DMS 273 treated with DMSO at 0.1 percent for 48 hours (cell line): ENCODE data around the gene KCNQ1OT1.

Experiments
- DNase-seq: peaks from one replicate; lab custom pipeline; 2025; lab: John Stamatoyannopoulos, UW

KCNQ1OT1 gene

DNA sequence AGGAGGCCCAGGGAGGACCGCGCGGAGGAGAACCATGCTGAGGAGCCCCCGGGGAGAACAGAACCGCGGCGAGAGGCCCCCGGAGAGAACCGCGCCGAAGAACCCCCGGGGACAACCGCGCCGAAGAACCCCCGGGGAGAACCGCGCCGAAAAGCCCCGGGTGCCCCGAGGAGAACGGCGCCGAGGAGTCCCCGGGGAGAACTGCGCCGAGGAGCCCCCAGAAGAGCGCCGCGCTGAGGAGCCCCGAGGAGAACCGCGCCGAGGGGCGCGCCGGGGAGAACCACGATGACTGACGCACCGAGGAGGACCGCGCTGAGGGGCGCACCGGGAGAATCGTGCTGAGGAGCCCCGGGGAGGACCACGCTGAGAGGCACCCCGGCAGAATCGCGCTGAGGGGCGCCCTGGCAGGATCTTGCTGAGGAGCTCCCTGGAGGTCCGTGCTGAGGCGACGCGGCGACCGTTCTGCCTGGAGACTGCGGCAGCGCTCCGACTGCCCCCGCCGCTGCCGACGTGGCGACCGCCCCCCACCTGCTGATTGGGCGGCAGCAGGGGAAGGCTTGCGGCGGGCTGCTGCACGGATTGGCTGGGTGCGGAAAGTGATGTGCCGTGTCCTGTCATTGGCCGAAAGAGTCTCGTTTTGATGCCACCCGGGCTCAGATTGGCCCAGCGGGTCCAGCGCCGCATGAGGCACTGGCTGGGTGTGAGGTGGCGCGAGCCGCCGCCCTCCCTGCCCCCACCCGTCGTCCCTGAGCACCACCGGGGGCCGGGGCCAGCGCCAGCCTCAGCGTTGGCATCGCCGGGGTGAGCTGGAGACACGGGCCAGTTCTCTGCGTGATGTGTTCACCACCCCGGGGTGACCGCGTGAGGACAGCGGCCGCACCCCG, at the start of gene KCNQ1OT1:
KCNQ1OT1 (minus strand) TSS at position 464 of the 884 bp plus-strand sequence.
- DNase-seq: peak; percentile 69

DNA sequence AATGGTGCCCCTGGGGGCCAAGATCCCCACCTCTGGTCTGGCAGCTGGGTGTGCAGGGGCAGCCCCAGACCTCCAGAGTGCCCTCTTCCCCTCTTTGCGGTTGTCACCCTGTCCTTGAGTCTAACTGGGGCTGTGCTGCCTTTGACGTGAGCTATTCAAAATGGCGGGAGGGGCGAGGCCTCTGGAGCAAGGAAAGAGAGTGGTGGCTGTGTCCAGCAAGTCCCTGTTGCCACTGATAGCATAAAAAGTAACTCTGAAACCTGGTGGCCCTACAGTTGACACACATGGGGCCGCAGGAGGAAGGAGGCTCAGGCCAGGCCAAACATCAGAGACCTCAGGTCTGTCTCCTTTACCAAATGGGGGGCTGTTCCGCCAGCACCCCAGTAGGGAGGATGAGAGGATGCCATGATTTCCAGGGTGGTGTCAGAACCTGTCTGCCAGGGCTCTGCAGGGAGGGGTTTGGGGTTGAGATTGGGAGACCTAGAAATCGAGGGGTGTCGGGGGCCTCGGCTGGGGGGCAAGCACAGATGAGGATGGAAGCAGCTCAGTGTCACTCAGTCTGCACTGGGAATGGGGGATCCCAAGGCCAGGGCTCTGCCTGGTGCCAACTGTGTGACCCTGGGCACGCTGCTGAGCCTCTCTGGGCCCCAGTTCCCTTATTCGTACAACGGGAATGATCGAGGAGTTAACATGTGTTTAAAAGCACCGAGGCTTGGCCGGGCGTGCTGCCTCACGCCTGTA, 49.2 kb upstream of the KCNQ1OT1 start:
- no peak for DNase-seq

- DNase-seq: no peak
These were observed 48.4 kb upstream of the KCNQ1OT1 start for GRCh38 chr11:2748061-2748813.

DNA sequence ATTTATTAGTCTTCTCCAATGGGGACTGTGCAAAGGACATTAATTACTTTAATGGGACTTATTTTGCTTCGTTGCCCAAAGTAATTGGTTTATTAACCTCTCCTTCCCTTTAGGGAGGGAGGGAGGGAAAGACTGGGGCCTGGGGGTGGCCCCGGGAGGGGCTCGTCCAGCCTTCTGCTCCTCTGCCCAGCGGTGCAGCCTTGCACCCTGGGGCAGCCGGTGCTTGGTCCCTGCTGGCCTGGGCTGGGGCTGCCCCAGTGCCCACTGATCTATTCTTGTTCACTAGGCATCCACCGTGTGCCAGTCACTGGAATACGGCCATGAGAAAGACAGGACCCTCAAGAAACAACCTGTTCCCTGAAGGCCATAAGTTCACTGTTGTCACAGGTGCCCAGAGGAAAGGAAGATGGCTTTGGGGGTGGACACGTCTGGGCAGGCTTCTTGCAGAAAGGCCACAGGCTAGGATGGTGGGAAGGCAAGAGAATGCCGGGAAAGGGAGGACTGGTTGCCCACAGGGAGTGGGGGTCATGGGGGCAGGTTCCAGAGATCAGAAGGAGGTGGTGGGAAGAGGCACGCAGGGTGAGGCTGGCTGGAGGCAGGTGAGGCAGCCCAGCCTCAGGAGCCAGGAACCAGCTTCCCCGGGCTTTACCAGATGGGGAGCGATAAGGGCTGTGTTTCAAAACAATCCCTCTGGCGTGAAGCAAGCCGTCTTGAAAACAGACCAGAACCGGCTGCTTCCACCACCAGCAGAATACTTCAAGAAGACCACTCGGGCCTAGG, 47.6 kb upstream of the KCNQ1OT1 start:
- no peak for DNase-seq

GRCh38 chr11:2746401-2747247, 46.8 kb upstream of the KCNQ1OT1 start:
- no peak for DNase-seq

GRCh38 chr11:2745511-2745910, 45.7 kb upstream of the KCNQ1OT1 start:
- DNase-seq: no peak

DNA sequence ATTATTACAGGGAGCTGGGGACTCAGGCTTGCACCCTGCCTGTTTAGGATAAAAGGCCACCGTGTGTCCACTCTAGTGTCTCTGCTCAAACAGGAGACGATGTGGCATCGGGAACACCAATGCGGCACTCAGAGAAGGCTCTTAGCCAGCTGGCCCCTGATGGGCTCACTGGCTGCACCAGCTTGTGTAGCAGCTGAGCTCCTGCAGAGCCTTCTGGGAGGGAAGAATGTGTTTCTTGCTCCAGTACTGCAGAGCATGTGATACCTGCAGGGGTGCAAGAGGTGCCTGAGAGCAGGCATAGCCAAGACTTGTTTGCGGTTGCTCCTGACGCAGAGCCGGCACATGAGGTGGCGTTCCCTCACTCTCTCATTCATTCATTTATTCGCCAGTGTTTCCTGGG, 44.4 kb upstream of the KCNQ1OT1 start:
- DNase-seq: no peak

DNA sequence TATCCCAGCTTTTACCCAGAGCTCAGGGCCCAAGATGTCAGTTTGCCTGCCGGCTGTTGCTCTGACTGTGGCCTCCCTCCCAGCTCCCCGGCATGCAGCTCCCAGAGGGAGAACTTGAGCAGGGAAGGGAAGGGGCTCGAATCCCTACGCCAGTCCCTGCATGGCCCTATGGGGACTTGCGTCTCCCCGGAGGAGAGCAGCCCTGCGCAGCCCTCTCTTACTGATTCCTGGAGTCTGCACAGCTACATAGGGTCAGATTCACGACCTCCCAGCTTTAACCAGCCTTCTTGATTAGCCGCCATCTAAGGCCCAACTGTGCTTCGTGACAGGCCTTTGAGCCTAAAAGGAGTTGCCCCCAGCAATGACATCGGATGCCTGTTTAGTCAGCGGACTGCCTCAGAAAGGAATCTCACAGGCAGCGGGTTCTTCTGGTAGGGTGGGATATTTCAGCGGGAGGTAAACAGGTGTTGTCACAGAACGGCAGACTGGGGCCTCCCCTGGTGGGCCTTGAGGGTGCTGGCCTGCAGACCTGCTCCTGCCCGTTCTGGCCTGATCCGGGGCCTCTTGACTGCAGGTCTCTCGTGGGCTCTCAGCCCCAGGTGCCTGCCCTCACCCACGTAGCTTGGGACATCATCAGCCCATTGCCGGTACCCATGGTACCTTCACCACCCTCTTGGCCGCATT, 43.8 kb upstream of the KCNQ1OT1 start:
- no peak for DNase-seq

DNA sequence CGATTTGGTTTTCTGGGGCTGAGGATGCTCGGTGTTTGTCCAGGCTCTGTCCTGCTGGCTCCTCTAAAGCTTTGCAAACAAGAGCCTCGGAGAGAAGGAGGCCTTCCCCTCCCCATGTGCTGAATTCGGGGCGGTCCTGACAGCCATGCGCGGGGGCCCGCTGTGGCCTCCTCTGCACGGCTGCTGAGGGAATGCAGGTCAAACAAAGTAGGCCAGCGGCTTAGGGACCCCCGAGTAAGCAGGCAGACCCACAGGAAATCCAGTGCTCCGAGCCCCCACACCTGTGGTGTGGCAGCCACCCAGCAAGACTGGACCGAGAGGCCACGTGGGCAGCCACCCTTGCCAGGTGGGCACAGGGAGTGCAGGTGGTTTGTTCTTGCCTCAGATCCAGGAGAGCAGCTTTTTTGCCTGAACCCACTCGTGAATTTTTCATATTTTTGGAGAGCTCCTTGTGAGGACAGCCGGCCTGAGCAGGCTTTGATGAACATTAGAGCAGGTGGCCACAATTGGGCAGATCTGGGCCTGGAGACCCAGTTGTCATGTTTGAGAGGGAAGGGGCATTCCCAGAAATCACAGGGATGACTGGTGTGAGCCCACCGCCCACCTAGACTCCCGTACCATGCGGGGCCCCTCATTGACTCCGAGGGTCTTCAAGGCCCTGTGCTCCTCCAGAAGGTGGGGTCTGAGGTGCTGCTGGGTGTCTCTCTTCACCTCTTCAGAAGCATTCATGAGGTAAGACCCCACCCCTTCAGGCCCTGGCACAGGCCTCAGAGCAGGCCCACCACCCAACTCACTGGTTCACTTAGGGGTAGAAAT, 43.0 kb upstream of the KCNQ1OT1 start:
- no peak for DNase-seq

DNA sequence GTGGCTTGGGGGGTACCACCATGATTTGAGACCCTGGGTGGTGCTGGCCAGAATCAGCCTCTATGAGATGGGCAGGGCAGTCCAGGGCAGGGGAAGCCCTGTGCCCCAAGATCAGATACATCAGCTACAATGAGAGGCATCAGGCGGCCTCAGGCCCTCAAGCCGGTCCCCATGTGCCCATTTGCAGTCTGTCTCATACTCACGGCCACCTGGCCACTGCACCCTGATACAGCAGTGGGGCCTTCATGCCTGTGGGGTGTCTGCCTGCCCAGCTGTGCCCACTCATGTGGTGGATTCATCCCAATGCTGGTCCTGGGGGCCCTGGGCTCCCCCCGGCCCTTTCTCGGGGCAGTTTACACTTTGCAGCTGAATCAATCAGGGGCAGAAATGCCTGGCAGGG, 42.4 kb upstream of the KCNQ1OT1 start:
- DNase-seq: no peak

DNA sequence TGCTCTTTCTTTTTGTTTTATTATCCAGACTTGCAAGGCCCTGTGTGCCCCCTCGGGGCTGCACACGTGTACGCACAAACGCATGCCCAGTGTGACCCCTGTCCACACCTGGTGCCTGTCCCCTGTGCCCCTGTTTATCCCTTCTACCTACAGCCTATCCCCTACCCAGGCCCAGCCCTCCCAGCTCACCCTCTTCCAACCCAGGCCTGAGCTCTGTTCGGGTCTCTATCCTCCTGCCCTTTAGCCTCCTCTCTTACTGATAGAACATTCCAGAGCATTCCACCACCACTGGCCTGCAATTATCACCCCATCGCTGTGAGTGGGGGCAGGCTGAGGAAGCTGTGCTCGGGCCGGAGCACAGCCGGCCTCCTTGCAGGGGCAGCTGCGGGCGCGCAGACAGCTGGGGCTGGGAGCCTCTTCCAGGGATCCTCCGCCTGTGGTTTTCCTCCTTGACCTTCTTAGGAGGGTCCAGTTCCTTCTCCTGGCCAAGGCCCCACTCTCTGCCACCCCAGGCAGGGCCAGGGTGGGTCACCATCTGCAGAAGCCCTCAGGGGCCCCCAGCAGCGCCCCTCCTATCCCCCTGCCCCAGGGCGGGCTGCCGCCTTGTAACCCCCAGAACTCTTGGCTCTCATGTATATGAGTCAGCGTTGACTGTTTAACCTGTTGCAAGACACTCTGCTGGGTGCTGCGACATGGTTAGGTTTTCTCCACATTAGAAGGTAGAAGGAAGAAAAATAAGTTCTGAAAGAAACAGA, 41.8 kb upstream of the KCNQ1OT1 start:
- DNase-seq: no peak

DNA sequence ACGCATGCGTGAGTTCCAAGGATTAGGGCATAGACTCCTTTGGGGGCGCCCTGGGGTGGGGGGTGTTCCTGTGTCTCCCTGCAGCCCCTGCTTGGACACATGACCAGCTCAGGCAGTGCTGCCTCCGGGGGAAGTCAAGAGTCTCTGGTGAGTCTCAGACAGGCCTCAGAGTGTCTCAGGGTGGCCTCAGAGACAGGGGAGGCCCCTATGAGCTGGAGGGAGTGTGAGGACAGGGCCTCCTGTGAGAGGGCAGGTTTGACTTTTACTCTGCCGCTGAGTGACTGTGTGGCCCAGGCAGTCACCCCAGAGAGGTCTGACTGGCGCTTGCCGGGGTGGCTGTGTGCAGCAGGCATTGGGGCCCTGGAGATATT, 41.2 kb upstream of the KCNQ1OT1 start:
- no peak for DNase-seq

DNA sequence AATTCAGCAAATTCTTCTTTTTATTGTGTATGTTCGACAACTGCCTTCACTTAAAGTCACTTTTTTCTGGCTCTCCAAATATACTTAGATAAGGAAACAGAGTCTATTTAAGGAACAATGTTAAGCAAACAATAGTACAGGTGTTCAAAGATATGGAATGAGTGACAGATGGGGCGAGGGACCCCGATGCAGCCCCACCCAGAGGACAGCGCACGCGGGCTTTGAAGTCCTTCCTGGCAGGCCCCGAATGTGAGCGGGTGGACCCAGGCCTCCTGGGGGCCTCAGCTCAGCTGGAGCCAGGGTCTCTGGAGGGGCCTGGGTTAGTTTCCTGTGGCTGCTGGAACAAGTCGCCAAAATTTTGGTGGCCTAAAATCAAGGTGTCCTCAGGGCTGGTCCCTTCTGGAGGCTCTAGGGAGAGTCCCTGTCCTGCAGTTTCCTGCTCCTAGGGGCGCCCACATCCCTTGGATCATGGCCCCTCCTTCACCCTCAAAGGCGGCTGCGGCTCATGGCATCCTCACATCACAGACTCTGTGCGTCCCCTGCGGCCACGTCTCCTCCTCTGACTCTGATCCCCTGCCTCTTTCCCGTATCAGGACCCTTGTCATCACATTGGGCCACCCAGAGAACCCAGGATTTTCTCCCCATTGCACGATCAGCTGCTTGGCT, 40.6 kb upstream of the KCNQ1OT1 start:
- no peak for DNase-seq

GRCh38 chr11:2739531-2740274, 39.9 kb upstream of the KCNQ1OT1 start:
- no peak for DNase-seq

DNA sequence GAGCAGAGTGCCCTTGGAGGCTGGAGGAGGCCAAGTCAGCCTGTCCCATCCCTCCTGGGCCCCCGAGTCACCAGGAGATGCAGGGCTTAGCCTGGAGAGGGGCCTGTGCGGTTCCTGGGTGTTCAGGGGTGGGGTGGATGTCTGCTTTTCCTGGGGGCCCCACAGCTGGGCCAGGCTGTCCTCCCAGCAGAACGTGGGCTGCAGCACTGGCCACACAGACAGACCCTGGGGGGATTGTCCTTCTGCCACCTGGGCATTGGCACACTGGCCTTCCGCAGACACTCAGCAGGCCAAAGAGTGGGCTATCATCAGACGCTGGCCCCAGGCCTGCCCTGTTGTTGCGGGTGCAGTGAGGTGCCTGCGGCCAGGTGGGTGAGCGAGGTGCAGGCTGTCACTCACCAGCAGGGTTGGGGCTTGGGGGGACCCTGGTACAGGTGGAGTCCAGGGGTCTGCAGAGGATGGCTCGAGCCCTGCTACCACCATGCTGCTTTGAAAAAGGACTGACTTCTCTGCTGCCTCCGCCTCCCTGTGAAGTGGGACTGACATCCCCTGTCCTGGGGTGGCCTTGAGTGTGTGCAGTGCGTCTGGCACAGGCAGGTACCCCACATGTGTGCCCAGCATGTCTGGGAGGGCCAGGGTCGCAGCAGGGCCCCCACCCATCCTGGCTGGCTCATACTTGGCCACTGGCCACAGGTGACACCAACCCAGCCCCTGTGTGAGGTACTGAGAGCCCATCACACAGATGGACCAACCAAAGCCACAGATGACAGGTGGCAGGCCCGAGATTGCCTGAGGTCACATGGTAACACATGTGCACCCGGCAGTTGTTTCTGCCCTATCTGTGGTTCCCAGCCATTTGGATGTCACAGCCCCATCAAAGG, 39.0 kb upstream of the KCNQ1OT1 start:
- no peak for DNase-seq

GRCh38 chr11:2737866-2738265, 38.1 kb upstream of the KCNQ1OT1 start:
- DNase-seq: no peak
